ENCODE results near the gene RTN1. TPM values are rescaled to one million over a fixed set of nuclear protein-coding genes. Genes with fewer than 3 reads are reported as not detected.

The RTN1 gene
- total RNA-seq, 1 donor from 2014 or later = 518 TPM

- H3K27ac Mint-ChIP-seq (ENCODE audit: unreplicated experiment) = no peak overlapping the region
- DNase-seq = no peak
- no peaks in the 10 kb centered on the region for H3K27me3 Mint-ChIP-seq (ENCODE audit: unreplicated experiment)
- no peak overlapping the region for H3K4me3 Mint-ChIP-seq (ENCODE audit: unreplicated experiment)
- H3K36me3 Mint-ChIP-seq (ENCODE audit: unreplicated experiment) = peaks cover 4% of the 10 kb centered on the region
- TF ChIP-seq CTCF (IDR thresholded peaks at IDR 0.05; ENCODE audit: partially characterized antibody, unreplicated experiment) = no peak
- H3K9me3 Mint-ChIP-seq (ENCODE audit: unreplicated experiment) = no peaks in the 10 kb centered on the region
- H3K4me1 Mint-ChIP-seq (ENCODE audit: low read depth, unreplicated experiment) = no peaks in the 10 kb centered on the region
Observed at GRCh38 chr14:59698793-59699192, 171.8 kb downstream of the RTN1 start.

GRCh38 chr14:59695198-59695597 is 175.4 kb downstream of the RTN1 start:
- Mint-ChIP-seq H3K27me3 (ENCODE audit: unreplicated experiment) (no peaks in the 10 kb centered on the region), H3K27ac (ENCODE audit: unreplicated experiment) (no peak overlapping the region), H3K36me3 (ENCODE audit: unreplicated experiment) (peaks cover 9% of the 10 kb centered on the region), H3K9me3 (ENCODE audit: unreplicated experiment) (no peaks in the 10 kb centered on the region), H3K4me3 (ENCODE audit: unreplicated experiment) (no peak overlapping the region), H3K4me1 (ENCODE audit: low read depth, unreplicated experiment) (no peaks in the 10 kb centered on the region)
- no peak for DNase-seq
- TF ChIP-seq CTCF (IDR thresholded peaks at IDR 0.05; ENCODE audit: partially characterized antibody, unreplicated experiment) = no peak

- peaks cover 9% of the 10 kb centered on the region for H3K36me3 Mint-ChIP-seq (ENCODE audit: unreplicated experiment)
- DNase-seq = no peak
- no peak overlapping the region for H3K27ac Mint-ChIP-seq (ENCODE audit: unreplicated experiment)
- no peaks in the 10 kb centered on the region for H3K9me3 Mint-ChIP-seq (ENCODE audit: unreplicated experiment)
- no peaks in the 10 kb centered on the region for H3K27me3 Mint-ChIP-seq (ENCODE audit: unreplicated experiment)
- H3K4me3 Mint-ChIP-seq (ENCODE audit: unreplicated experiment) = no peak overlapping the region
- no peak for TF ChIP-seq CTCF (IDR thresholded peaks at IDR 0.05; ENCODE audit: partially characterized antibody, unreplicated experiment)
- no peaks in the 10 kb centered on the region for H3K4me1 Mint-ChIP-seq (ENCODE audit: low read depth, unreplicated experiment)
Observed at GRCh38 chr14:59691266-59691665, 179.3 kb downstream of the RTN1 start.

GRCh38 chr14:59690426-59690825 is 180.2 kb downstream of the RTN1 start:
- Mint-ChIP-seq H3K9me3 (ENCODE audit: unreplicated experiment) (no peaks in the 10 kb centered on the region), H3K36me3 (ENCODE audit: unreplicated experiment) (peaks cover 9% of the 10 kb centered on the region), H3K4me3 (ENCODE audit: unreplicated experiment) (no peak overlapping the region), H3K27me3 (ENCODE audit: unreplicated experiment) (no peaks in the 10 kb centered on the region), H3K27ac (ENCODE audit: unreplicated experiment) (no peak overlapping the region), H3K4me1 (ENCODE audit: low read depth, unreplicated experiment) (no peaks in the 10 kb centered on the region)
- no peak for TF ChIP-seq CTCF (IDR thresholded peaks at IDR 0.05; ENCODE audit: partially characterized antibody, unreplicated experiment)
- no peak for DNase-seq

GRCh38 chr14:59688224-59689170 is 182.1 kb downstream of the RTN1 start:
- H3K36me3 Mint-ChIP-seq (ENCODE audit: unreplicated experiment) = peaks cover 9% of the 10 kb centered on the region
- H3K4me1 Mint-ChIP-seq (ENCODE audit: low read depth, unreplicated experiment) = no peaks in the 10 kb centered on the region
- no peaks in the 10 kb centered on the region for H3K9me3 Mint-ChIP-seq (ENCODE audit: unreplicated experiment)
- H3K27me3 Mint-ChIP-seq (ENCODE audit: unreplicated experiment) = no peaks in the 10 kb centered on the region
- DNase-seq = peak; percentile 66
- no peak overlapping the region for H3K27ac Mint-ChIP-seq (ENCODE audit: unreplicated experiment)
- peak; percentile 65 for TF ChIP-seq CTCF (IDR thresholded peaks at IDR 0.05; ENCODE audit: partially characterized antibody, unreplicated experiment)
- no peak overlapping the region for H3K4me3 Mint-ChIP-seq (ENCODE audit: unreplicated experiment)

Measured in glutamatergic neuron (in vitro differentiated cells).